GM06990 (cell line): ENCODE results near the gene PGRMC2.

Experiments used
- DNase-seq: peaks from one replicate; pipeline ENCODE4 v3.0.0-alpha.2; 2011; ENCODE audit not compliant: insufficient read length; ENCODE audit errors: extremely low read depth
- H3K27me3 ChIP-seq: replicated peaks from 2 replicates; pipeline ENCODE4 v1.6.0; 2011; ENCODE audit warnings: low read length; ENCODE audit not compliant: control insufficient read depth, insufficient read depth
- H3K36me3 ChIP-seq: 2 replicates; pipeline ENCODE4 v1.5.1; 2011; ENCODE audit warnings: low read length; ENCODE audit not compliant: control insufficient read depth, insufficient read depth
- H3K4me3 ChIP-seq: replicated peaks from 2 replicates; pipeline ENCODE4 v1.5.1; 2011; ENCODE audit warnings: low read depth, mild to moderate bottlenecking, control low read depth, low read length
- CTCF ChIP-seq: IDR thresholded peaks from 2 replicates; pipeline ENCODE4 v1.5.1; 2011; ENCODE audit warnings: low read length, control low read depth, mild to moderate bottlenecking, inconsistent platforms; ENCODE audit not compliant: insufficient read depth, poor library complexity, severe bottlenecking

Gene PGRMC2

DNA sequence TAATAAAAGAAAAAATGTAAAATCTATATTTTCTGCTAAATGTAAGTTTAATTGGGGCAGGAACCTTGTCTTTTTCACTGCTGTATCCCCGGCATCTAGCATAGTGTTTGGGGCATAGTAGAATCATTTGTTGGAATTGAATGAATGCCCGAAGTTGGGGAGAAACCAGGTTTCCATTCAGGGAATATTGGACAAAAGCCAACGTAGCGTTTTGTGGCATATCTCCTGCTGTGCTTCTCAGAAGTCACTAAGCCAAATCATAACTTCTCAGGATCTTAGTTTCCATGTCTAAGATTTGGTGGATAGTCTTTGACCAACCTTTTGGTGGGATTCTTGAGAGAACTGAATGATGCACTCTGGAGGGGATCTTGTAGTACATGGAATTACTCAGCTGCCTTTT, 42.0 kb upstream of the PGRMC2 start:
- TF ChIP-seq CTCF = no peak
- H3K36me3 ChIP-seq = no peaks in the 10 kb centered on the region; the same call in 1 of the 2 replicates
- no peak overlapping the region for H3K4me3 ChIP-seq
- H3K27me3 ChIP-seq = no peaks in the 10 kb centered on the region
- DNase-seq = no peak

- DNase-seq = no peak
- H3K36me3 ChIP-seq = no peaks in the 10 kb centered on the region; the same call in 1 of the 2 replicates
- H3K4me3 ChIP-seq = no peak overlapping the region
- TF ChIP-seq CTCF = no peak
- H3K27me3 ChIP-seq = no peaks in the 10 kb centered on the region
These were observed 40.5 kb upstream of the PGRMC2 start for GRCh38 chr4:128328106-128328505.

- Histone ChIP-seq H3K4me3 (no peak overlapping the region), H3K36me3 (no peaks in the 10 kb centered on the region; the same call in 1 of the 2 replicates), H3K27me3 (no peaks in the 10 kb centered on the region)
- no peak for TF ChIP-seq CTCF
- no peak for DNase-seq
These were observed 35.8 kb upstream of the PGRMC2 start for GRCh38 chr4:128323401-128323800.

DNA sequence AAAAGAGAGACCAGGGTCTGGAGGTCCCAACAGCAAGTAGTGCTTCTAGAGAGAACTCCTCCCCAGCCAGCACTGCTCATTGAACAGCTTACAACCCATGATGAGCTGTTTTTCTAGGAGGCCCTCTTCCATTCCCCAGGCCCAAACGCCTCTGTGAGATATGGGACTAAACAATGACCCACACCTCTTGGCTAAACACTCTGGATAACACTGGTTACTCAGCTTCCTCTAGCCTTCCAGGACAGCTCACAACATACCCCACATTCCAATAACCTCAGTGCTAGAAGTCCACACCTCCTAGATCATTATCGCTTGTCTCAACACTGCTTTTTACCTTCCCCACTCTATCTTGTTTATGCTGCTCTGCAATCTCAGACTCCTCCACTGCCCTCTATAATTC, 35.4 kb upstream of the PGRMC2 start:
- no peak for DNase-seq
- no peaks in the 10 kb centered on the region for H3K27me3 ChIP-seq
- no peak for TF ChIP-seq CTCF
- H3K4me3 ChIP-seq = no peak overlapping the region
- no peaks in the 10 kb centered on the region for H3K36me3 ChIP-seq

DNA sequence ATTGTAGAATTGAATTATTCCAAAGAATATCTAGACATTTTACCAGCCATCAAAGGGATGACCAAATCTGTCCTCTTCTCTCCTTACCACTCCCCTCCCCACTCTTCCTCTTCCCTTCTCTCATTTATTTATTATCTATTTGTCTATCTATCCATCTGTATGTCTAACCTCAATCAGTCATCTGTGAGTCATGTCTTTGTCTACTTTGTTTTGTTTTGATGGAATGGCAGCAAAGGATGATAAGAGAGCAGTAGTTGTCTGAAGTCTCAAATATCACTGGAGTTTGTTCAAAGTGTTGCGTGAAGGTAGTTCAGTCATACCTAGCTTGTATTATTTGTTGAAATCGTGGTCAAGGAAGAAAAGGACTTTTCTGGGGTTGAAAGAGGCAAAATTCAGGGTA, 34.7 kb upstream of the PGRMC2 start:
- Histone ChIP-seq H3K27me3 (no peaks in the 10 kb centered on the region), H3K4me3 (no peak overlapping the region), H3K36me3 (no peaks in the 10 kb centered on the region)
- no peak for TF ChIP-seq CTCF
- DNase-seq = no peak

DNA sequence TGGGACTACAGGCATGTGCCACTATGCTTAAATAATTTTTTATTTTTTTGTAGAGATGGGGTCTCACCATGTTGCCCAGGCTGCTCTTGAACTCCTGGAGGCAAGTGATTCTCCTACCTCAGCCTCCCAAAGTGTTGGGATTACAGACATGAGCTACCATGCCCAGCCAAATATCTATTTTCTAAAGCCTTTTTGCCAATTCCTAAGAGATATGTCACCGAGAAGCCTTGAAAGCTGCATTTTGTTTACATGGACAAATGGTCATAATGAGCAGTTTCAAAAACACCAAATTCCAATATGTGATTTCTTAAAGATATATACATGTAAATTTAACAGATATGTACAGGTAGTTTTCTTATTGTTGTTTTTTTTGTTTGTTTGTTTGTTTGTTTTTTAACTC, 33.0 kb upstream of the PGRMC2 start:
- no peak for TF ChIP-seq CTCF

More for the DNA sequence above, 33.0 kb upstream of the PGRMC2 start:
- H3K4me3 ChIP-seq = no peak overlapping the region
- no peaks in the 10 kb centered on the region for H3K27me3 ChIP-seq
- H3K36me3 ChIP-seq = peaks cover 2% of the 10 kb centered on the region
- no peak for DNase-seq
